ENCODE data around the gene GALNT9.

The GALNT9 gene

GRCh38 chr12:132179431-132180362 lies 149.7 kb downstream of the GALNT9 start:
- no peak for DNase-seq (ENCODE audit: low spot score)

GRCh38 chr12:132178801-132179401 lies 150.5 kb downstream of the GALNT9 start:
- no peak for DNase-seq (ENCODE audit: low spot score)

GRCh38 chr12:132178316-132178715 lies 151.1 kb downstream of the GALNT9 start:
- no peak for DNase-seq (ENCODE audit: low spot score)

- DNase-seq (ENCODE audit: low spot score): no peak
These were observed 152.4 kb downstream of the GALNT9 start for GRCh38 chr12:132176920-132177551.

GRCh38 chr12:132176385-132176919 lies 152.9 kb downstream of the GALNT9 start:
- no peak for DNase-seq (ENCODE audit: low spot score)

GRCh38 chr12:132175496-132176384 lies 153.6 kb downstream of the GALNT9 start:
- DNase-seq (ENCODE audit: low spot score): no peak

- DNase-seq (ENCODE audit: low spot score): no peak
These were observed 154.4 kb downstream of the GALNT9 start for GRCh38 chr12:132174839-132175490.

GRCh38 chr12:132174015-132174838 lies 155.2 kb downstream of the GALNT9 start:
- no peak for DNase-seq (ENCODE audit: low spot score)

GRCh38 chr12:132173135-132174014 lies 156.0 kb downstream of the GALNT9 start:
- DNase-seq (ENCODE audit: low spot score): no peak

GRCh38 chr12:132172619-132173018 lies 156.8 kb downstream of the GALNT9 start:
- DNase-seq (ENCODE audit: low spot score): no peak

- DNase-seq (ENCODE audit: low spot score): no peak
These were observed 157.3 kb downstream of the GALNT9 start for GRCh38 chr12:132171968-132172521.

- DNase-seq (ENCODE audit: low spot score): no peak
These were observed 158.0 kb downstream of the GALNT9 start for GRCh38 chr12:132171293-132171967.

- DNase-seq (ENCODE audit: low spot score): no peak
These were observed 158.6 kb downstream of the GALNT9 start for GRCh38 chr12:132170637-132171292.

- DNase-seq (ENCODE audit: low spot score): no peak
These were observed 159.2 kb downstream of the GALNT9 start for GRCh38 chr12:132170094-132170636.

- no peak for DNase-seq (ENCODE audit: low spot score)
These were observed 160.0 kb downstream of the GALNT9 start for GRCh38 chr12:132169376-132169775.

GRCh38 chr12:132168311-132169031 lies 160.9 kb downstream of the GALNT9 start:
- no peak for DNase-seq (ENCODE audit: low spot score)
